Smooth muscle cell (in vitro differentiated cells): ENCODE results near the gene MACC1. TPM values are rescaled to one million over a fixed set of nuclear protein-coding genes. Genes with fewer than 3 reads are reported as not detected.

Experiments
- DNase-seq: peaks from one replicate; lab custom pipeline; 2025; ENCODE audit not compliant: unreplicated experiment; lab: John Stamatoyannopoulos, UW
- H2AFZ ChIP-seq: fragments of 200-600 bp; sonication (generic); 2 replicates; pipeline ENCODE4 v1.6.0; 2016; ENCODE audit warnings: antibody characterized with exemption, low read depth, mild to moderate bottlenecking
- H3F3A ChIP-seq: fragments of 200-600 bp; sonication (generic); 2 replicates; pipeline ENCODE4 v1.6.0; 2017; ENCODE audit warnings: antibody characterized with exemption, low read depth
- H3K27ac ChIP-seq: fragments of 200-600 bp; sonication (generic); 2 replicates; pipeline ENCODE4 v1.5.1; 2016; ENCODE audit warnings: low read depth, mild to moderate bottlenecking
- H3K27me3 ChIP-seq: fragments of 200-600 bp; sonication (generic); 2 replicates; pipeline ENCODE4 v1.6.1; 2016; ENCODE audit warnings: low read depth, mild to moderate bottlenecking
- H3K36me3 ChIP-seq: fragments of 200-600 bp; sonication (generic); 2 replicates; pipeline ENCODE4 v1.5.1; 2016; ENCODE audit warnings: low read depth
- H3K4me1 ChIP-seq: fragments of 200-600 bp; sonication (generic); 2 replicates; pipeline ENCODE4 v1.5.1; 2016; ENCODE audit warnings: low read depth
- H3K4me2 ChIP-seq: fragments of 200-600 bp; sonication (generic); 2 replicates; pipeline ENCODE4 v1.6.0; 2016; ENCODE audit warnings: mild to moderate bottlenecking
- H3K4me3 ChIP-seq: fragments of 200-600 bp; sonication (generic); 2 replicates; pipeline ENCODE4 v1.5.1; 2016; ENCODE audit warnings: mild to moderate bottlenecking
- H3K79me2 ChIP-seq: fragments of 200-600 bp; sonication (generic); 2 replicates; pipeline ENCODE4 v1.6.0; 2016; ENCODE audit warnings: low read depth, mild to moderate bottlenecking
- H3K9ac ChIP-seq: fragments of 200-600 bp; sonication (generic); 2 replicates; pipeline ENCODE4 v1.6.0; 2016; ENCODE audit warnings: low read depth
- H3K9me3 ChIP-seq: fragments of 200-600 bp; sonication (generic); replicated peaks from 2 replicates; pipeline ENCODE4 v1.5.1; 2016; ENCODE audit warnings: low read depth
- H4K20me1 ChIP-seq: fragments of 200-600 bp; sonication (generic); 2 replicates; pipeline ENCODE4 v1.6.0; 2016; ENCODE audit warnings: low read depth
- CTCF ChIP-seq: fragments of 200-600 bp; sonication (generic); IDR thresholded peaks from 2 replicates; pipeline ENCODE4 v1.5.1; 2017; ENCODE audit warnings: borderline replicate concordance, mild to moderate bottlenecking, antibody characterized with exemption; ENCODE audit not compliant: insufficient read depth, poor library complexity, severe bottlenecking
- WGBS: methylation state at CpG from one replicate; pipeline ENCODE4 v1.1.7; 2016; ENCODE audit warnings: low lambda C conversion rate; 5-methylcytosine and 5-hydroxymethylcytosine counted together
- polyA plus RNA-seq: library from polyadenylated mRNA; unstranded; fragments of >200 nt; fragmentation: Nextera tagmentation; extraction: Ambion mirVana; gene quantifications from 2 replicates; pipeline ENCODE4 v1.2.1, GENCODE V29; 2016
- total RNA-seq: library from RNA; depleted of rRNA; stranded (reverse); fragments of >200 nt; gene quantifications from 2 replicates; pipeline ENCODE4 v1.2.3, GENCODE V29; 2014

The MACC1 gene
- total and polyA plus RNA-seq, 2 experiments from 2014 or later = 1.3 TPM; not detected in 1

- no peak overlapping the region for H2AFZ ChIP-seq
- no peak overlapping the region for H3K4me2 ChIP-seq
- H3K27ac ChIP-seq = no peak overlapping the region
- H3K4me1 ChIP-seq = no peaks in the 10 kb centered on the region
- no peak overlapping the region for H3K9ac ChIP-seq
- H3K4me3 ChIP-seq = no peak overlapping the region
- DNase-seq = no peak
- no peak for TF ChIP-seq CTCF
- H3F3A ChIP-seq = no peaks in the 10 kb centered on the region
- no peaks in the 10 kb centered on the region for H3K36me3 ChIP-seq
- no peaks in the 10 kb centered on the region for H4K20me1 ChIP-seq
- H3K79me2 ChIP-seq = no peaks in the 10 kb centered on the region
- no peaks in the 10 kb centered on the region for H3K9me3 ChIP-seq
- 94% methylated on average over 4 of the region's 4 CpGs for WGBS
- no peaks in the 10 kb centered on the region for H3K27me3 ChIP-seq
Observed at GRCh38 chr7:20095436-20095835, 121.7 kb downstream of the MACC1 start.

DNA sequence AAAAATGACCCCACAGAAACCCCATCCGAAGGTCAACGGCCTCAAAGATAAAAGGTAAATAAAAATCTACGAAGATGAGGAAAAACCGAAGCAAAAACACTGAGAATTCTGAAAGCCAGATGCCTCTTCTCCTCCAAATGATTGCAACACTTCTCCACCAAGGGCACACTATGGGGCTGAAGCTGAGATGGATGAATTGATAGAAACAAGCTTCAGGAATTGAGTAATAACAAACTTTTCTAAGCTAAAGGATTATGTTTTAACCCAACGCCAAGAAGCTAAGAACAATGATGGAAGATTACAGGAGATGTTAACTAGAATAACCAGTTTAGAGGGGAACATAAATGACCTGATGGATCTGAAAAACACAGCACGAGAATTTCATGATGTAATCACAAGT is 127.8 kb downstream of the MACC1 start:
- Histone ChIP-seq H2AFZ (no peak overlapping the region), H3K4me1 (no peaks in the 10 kb centered on the region), H3K4me3 (no peak overlapping the region), H3K27me3 (no peaks in the 10 kb centered on the region), H3K4me2 (no peak overlapping the region), H4K20me1 (no peaks in the 10 kb centered on the region), H3K9me3 (no peaks in the 10 kb centered on the region), H3F3A (no peaks in the 10 kb centered on the region), H3K79me2 (no peaks in the 10 kb centered on the region), H3K9ac (no peak overlapping the region), H3K36me3 (no peaks in the 10 kb centered on the region), H3K27ac (no peak overlapping the region)
- WGBS = 70% methylated on average over 6 of the region's 6 CpGs
- TF ChIP-seq CTCF = no peak
- DNase-seq = no peak

DNA sequence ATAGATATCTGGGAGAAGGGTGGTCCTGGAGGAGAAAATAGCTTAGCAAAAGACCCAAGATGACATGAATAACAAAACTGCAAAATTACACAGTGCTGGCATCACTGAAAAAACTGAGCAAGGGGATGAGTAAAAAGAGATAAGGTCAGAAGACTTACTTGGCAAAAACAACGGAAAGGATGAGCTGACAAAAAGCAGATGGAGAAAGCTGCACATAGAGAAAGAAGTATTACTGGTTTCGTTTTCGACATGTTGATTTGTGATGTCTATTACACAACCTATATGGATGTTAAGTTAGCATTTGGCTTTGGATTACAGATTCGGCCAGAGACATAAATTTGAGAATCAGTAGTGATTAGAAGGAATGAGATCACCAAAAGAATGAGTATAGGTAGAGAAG is 132.1 kb downstream of the MACC1 start:
- no peaks in the 10 kb centered on the region for H3K4me1 ChIP-seq
- no peak for DNase-seq
- H2AFZ ChIP-seq = no peak overlapping the region
- WGBS = 39% methylated on average over 4 of the region's 4 CpGs
- H3F3A ChIP-seq = no peaks in the 10 kb centered on the region
- H3K27ac ChIP-seq = no peak overlapping the region
- H4K20me1 ChIP-seq = no peaks in the 10 kb centered on the region
- no peaks in the 10 kb centered on the region for H3K9me3 ChIP-seq
- peak overlapping the region; percentile 39 for H3K4me2 ChIP-seq
- no peaks in the 10 kb centered on the region for H3K36me3 ChIP-seq
- no peaks in the 10 kb centered on the region for H3K27me3 ChIP-seq
- TF ChIP-seq CTCF = no peak
- no peak overlapping the region for H3K4me3 ChIP-seq
- H3K79me2 ChIP-seq = no peaks in the 10 kb centered on the region
- H3K9ac ChIP-seq = no peak overlapping the region

Other genes starting within 250 kb of the MACC1 start
- 10.2 and 11.5 TPM in 2 replicates for gene ITGB8, start 113.5 kb upstream of the MACC1 start, total RNA-seq
- gene ITGB8, start 113.5 kb upstream of the MACC1 start, polyA plus RNA-seq = 0.38 and 1.5 TPM in 2 replicates